OCI-LY3 (cell line): Measurements from ENCODE around the gene NUSAP1.

Experiments used
- CTCF ChIP-seq: fragments of 200-600, 300-600 bp; sonication (generic); IDR thresholded peaks from 2 replicates; pipeline ENCODE4 v1.5.1; 2014; ENCODE audit warnings: antibody characterized with exemption, low read length, low read depth
- EZH2phosphoT487 ChIP-seq: fragments of 200-600 bp; shearing (Covaris generic); IDR thresholded peaks from 2 replicates; pipeline ENCODE4 v1.6.1; 2018; ENCODE audit warnings: antibody characterized with exemption, mixed run types, low read depth

GRCh38 chr15:41407341-41407740 is 74.7 kb downstream of the NUSAP1 start:
- TF ChIP-seq CTCF (no peak), EZH2phosphoT487 (no peak)
